Measurements from ENCODE around the gene DUSP15. TPM values are rescaled to one million over a fixed set of nuclear protein-coding genes. Genes with fewer than 3 reads are reported as not detected.
A peak's percentile ranks its signal among the peaks of the same experiment; 100 is the strongest.

The DUSP15 gene
- total and polyA plus RNA-seq, 9 of the 15 experiments (the other 6 are each of a cell fraction or from before 2014, with no cell fraction given) = 0.34 TPM; not detected in 8

GRCh38 chr20:31831211-31831610 lies 39.1 kb downstream of the DUSP15 start (continued):
- TF ChIP-seq CC2D1A (IDR thresholded peaks at IDR 0.05) (0 out of 2 replicates have a peak, but pooled peaks have one; percentile 13), TCF3 (CRISPR knock-in tag; IDR thresholded peaks at IDR 0.05) (no peak)

DNA sequence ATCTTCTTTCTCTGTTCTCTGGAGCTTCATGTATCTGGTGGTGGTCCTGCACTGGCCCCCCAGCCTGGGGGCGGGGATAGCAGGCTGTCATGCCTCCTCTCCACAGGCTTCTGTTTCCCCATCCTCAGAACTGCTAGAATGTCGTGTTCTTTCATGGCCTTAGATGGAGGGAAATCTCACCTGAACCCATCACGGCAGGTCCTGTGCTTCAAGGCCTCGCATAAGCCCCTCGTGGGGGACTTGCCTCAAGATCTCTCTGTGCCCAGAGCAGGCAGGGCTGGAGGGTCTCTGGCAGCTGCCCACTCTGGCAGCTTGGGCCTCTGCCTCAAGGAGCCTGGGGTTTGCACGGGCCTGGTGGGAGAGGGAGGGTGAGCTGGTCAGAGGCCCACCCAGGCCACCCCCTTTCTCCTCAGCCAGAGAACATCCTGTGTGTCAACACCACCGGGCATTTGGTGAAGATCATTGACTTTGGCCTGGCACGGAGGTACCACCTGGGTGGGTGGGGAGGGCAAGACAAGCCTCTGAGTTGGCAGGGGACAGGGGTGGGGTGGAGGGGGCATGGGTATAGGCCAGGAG lies 39.8 kb downstream of the DUSP15 start:
- H3K27ac ChIP-seq (ENCODE audit: extremely low read depth, low read depth, low read length) = no peak overlapping the region
- POLR2A ChIA-PET = interaction anchor here (1.1 kb wide), 1 partner anchor 196 kb away, joined by 3 read pairs; no protein-coding TSS in a partner anchor
- TF ChIP-seq ZNF696 (CRISPR knock-in tag; conservative IDR thresholded peaks at IDR 0.05) (no peak), TEAD1 (CRISPR knock-in tag; IDR thresholded peaks at IDR 0.05) (no peak), GATA2 (CRISPR knock-in tag; IDR thresholded peaks at IDR 0.05) (no peak), ZNF561 (CRISPR knock-in tag; conservative IDR thresholded peaks at IDR 0.05) (no peak), ARID2 (IDR thresholded peaks at IDR 0.05) (no peak), HDAC1 (IDR thresholded peaks at IDR 0.05) (no peak)
- TF ChIP-seq, protein P1, sequence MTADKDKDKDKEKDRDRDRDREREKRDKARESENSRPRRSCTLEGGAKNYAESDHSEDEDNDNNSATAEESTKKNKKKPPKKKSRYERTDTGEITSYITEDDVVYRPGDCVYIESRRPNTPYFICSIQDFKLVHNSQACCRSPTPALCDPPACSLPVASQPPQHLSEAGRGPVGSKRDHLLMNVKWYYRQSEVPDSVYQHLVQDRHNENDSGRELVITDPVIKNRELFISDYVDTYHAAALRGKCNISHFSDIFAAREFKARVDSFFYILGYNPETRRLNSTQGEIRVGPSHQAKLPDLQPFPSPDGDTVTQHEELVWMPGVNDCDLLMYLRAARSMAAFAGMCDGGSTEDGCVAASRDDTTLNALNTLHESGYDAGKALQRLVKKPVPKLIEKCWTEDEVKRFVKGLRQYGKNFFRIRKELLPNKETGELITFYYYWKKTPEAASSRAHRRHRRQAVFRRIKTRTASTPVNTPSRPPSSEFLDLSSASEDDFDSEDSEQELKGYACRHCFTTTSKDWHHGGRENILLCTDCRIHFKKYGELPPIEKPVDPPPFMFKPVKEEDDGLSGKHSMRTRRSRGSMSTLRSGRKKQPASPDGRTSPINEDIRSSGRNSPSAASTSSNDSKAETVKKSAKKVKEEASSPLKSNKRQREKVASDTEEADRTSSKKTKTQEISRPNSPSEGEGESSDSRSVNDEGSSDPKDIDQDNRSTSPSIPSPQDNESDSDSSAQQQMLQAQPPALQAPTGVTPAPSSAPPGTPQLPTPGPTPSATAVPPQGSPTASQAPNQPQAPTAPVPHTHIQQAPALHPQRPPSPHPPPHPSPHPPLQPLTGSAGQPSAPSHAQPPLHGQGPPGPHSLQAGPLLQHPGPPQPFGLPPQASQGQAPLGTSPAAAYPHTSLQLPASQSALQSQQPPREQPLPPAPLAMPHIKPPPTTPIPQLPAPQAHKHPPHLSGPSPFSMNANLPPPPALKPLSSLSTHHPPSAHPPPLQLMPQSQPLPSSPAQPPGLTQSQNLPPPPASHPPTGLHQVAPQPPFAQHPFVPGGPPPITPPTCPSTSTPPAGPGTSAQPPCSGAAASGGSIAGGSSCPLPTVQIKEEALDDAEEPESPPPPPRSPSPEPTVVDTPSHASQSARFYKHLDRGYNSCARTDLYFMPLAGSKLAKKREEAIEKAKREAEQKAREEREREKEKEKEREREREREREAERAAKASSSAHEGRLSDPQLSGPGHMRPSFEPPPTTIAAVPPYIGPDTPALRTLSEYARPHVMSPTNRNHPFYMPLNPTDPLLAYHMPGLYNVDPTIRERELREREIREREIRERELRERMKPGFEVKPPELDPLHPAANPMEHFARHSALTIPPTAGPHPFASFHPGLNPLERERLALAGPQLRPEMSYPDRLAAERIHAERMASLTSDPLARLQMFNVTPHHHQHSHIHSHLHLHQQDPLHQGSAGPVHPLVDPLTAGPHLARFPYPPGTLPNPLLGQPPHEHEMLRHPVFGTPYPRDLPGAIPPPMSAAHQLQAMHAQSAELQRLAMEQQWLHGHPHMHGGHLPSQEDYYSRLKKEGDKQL (CRISPR knock-in tag; IDR thresholded peaks at IDR 0.05; ENCODE audit: borderline replicate concordance) = no peak
- TF ChIP-seq, protein P2, sequence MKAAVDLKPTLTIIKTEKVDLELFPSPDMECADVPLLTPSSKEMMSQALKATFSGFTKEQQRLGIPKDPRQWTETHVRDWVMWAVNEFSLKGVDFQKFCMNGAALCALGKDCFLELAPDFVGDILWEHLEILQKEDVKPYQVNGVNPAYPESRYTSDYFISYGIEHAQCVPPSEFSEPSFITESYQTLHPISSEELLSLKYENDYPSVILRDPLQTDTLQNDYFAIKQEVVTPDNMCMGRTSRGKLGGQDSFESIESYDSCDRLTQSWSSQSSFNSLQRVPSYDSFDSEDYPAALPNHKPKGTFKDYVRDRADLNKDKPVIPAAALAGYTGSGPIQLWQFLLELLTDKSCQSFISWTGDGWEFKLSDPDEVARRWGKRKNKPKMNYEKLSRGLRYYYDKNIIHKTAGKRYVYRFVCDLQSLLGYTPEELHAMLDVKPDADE (conservative IDR thresholded peaks at IDR 0.05; ENCODE audit: control insufficient read depth, low read depth, low read length) = no peak
- TF ChIP-seq, protein P3, sequence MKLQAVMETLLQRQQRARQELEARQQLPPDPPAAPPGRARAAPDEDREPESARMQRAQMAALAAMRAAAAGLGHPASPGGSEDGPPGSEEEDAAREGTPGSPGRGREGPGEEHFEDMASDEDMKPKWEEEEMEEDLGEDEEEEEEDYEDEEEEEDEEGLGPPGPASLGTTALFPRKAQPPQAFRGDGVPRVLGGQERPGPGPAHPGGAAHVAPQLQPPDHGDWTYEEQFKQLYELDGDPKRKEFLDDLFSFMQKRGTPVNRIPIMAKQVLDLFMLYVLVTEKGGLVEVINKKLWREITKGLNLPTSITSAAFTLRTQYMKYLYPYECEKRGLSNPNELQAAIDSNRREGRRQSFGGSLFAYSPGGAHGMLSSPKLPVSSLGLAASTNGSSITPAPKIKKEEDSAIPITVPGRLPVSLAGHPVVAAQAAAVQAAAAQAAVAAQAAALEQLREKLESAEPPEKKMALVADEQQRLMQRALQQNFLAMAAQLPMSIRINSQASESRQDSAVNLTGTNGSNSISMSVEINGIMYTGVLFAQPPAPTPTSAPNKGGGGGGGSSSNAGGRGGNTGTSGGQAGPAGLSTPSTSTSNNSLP (IDR thresholded peaks at IDR 0.05; ENCODE audit: borderline replicate concordance, low read depth, low read length) = no peak

More for the DNA sequence above, 39.8 kb downstream of the DUSP15 start:
- WGBS (ENCODE audit: insufficient coverage, low coverage, missing lambda C conversion rate) = 56% methylated on average over 8 of the region's 8 CpGs
- H3K4me1 ChIP-seq (replicated peaks in 1 of 2; ENCODE audit: control insufficient read depth in 2 of 2, insufficient read depth in 2 of 2, low read length in 2 of 2) = peaks cover 2 to 22% of the 10 kb centered on the region in 2 experiments; a peak in 3 of 5 replicates
- no peaks in the 10 kb centered on the region for H3K36me3 ChIP-seq (ENCODE audit: control insufficient read depth, insufficient read depth, low read length)
- DNase-seq (ENCODE audit: extremely low read depth in 1 of 4, low spot score in 3 of 4) (no peak), ATAC-seq (no peak), FAIRE-seq (no peak)
- H3K27me3 ChIP-seq (ENCODE audit: control insufficient read depth in 2 of 2, insufficient read depth in 2 of 2, low read length in 2 of 2) = peaks cover 5 to 12% of the 10 kb centered on the region in 2 experiments; a peak in 2 of 5 replicates
- no peak overlapping the region for H3K9ac ChIP-seq (ENCODE audit: insufficient read depth in 1 of 2, low read depth in 2 of 2, low read length in 2 of 2)
- intact Hi-C loops (cut with micrococcal nuclease) = loop anchor here (5.0 kb wide), 1 partner anchor 103 kb away; no protein-coding TSS in a partner anchor
- no peaks in the 10 kb centered on the region for H3K9me3 ChIP-seq (replicated peaks; ENCODE audit: control insufficient read depth, insufficient read depth, low read depth, low read length)
- in situ Hi-C loops (cut with MboI) = loop anchor here (25.0 kb wide), 1 partner anchor 832 kb away; the partner anchor contains the start of gene C20orf203
- no peaks in the 10 kb centered on the region for H3K79me2 ChIP-seq (ENCODE audit: control insufficient read depth, insufficient read depth, low read length)
- H3K9me1 ChIP-seq (ENCODE audit: control insufficient read depth, insufficient read depth, low read length) = no peaks in the 10 kb centered on the region
- CTCF ChIA-PET (ENCODE audit: low intra/inter-chr PET ratio) = no interaction called here
- H4K20me1 ChIP-seq (replicated peaks; ENCODE audit: control insufficient read depth, insufficient read depth, low read length) = 0 out of 2 replicates have a peak, but pooled peaks cover 5% of the 10 kb centered on the region
- no TSS peak for BruUV-seq (replicated peaks)
- H2AFZ ChIP-seq (ENCODE audit: low read depth, low read length) = no peak overlapping the region
- H3K4me3 ChIP-seq = no peak overlapping the region
- no peak overlapping the region for H3K4me2 ChIP-seq (ENCODE audit: insufficient read depth, low read length)
